CD8-positive, alpha-beta memory T cell (primary cell): Measurements from ENCODE around the gene MT3. TPM values are rescaled to one million over a fixed set of nuclear protein-coding genes. Genes with fewer than 3 reads are reported as not detected.

ENCODE experiments used
- CTCF ChIA-PET: fragments of 350-600 bp; sonication (Branson Sonifier 250); formaldehyde crosslinking; loops from one replicate; lab custom pipeline; 2021; ENCODE audit warnings: antibody characterized with exemption; lab: Charles Lee
- POLR2A ChIA-PET: fragments of 350-600 bp; sonication (Branson Sonifier 250); formaldehyde crosslinking; loops from one replicate; lab custom pipeline; 2021; ENCODE audit warnings: antibody characterized with exemption; lab: Charles Lee
- DNase-seq, 5 donors: peaks; one replicate each; pipeline versions ENCODE4 v3.0.0 to v3.0.0-alpha.2; 2020 to 2022; ENCODE audit warnings: mixed read lengths in 1 of 5
- H3K27ac ChIP-seq: one replicate; pipeline ENCODE4 v1.7.0; 2013; ENCODE audit warnings: low read depth, mild to moderate bottlenecking, low read length, moderate library complexity
- H3K27me3 ChIP-seq: 2 replicates; pipeline ENCODE4 v1.7.0; 2013; ENCODE audit warnings: low read length, mild to moderate bottlenecking; ENCODE audit not compliant: insufficient read depth, poor library complexity, severe bottlenecking
- H3K36me3 ChIP-seq: 2 replicates; pipeline ENCODE4 v1.7.0; 2013; ENCODE audit warnings: mild to moderate bottlenecking, low read length, moderate library complexity; ENCODE audit not compliant: insufficient read depth
- H3K4me1 ChIP-seq: 2 replicates; pipeline ENCODE4 v1.7.0; 2013; ENCODE audit warnings: mild to moderate bottlenecking, low read length, moderate library complexity; ENCODE audit not compliant: insufficient read depth
- H3K4me3 ChIP-seq: 2 replicates; pipeline ENCODE4 v1.7.0; 2013; ENCODE audit warnings: mild to moderate bottlenecking, low read length
- H3K9me3 ChIP-seq: 2 replicates; pipeline ENCODE4 v1.7.0; 2013; ENCODE audit warnings: mild to moderate bottlenecking, low read length
- H3K27ac Mint-ChIP-seq, 8 donors: one replicate each; pipeline ENCODE4 v1.8.0; 2020 to 2021; ENCODE audit warnings: mixed read lengths in 8 of 8, mild to moderate bottlenecking in 6 of 8, inconsistent platforms in 3 of 8, moderate library complexity in 3 of 8
- H3K27me3 Mint-ChIP-seq, 2 donors: one replicate each; pipeline ENCODE4 v1.8.0; 2020 to 2021; ENCODE audit warnings: mixed read lengths in 2 of 2, mild to moderate bottlenecking in 1 of 2, moderate library complexity in 1 of 2
- H3K36me3 Mint-ChIP-seq, 3 donors: one replicate each; pipeline ENCODE4 v1.8.0; 2020 to 2021; ENCODE audit warnings: mixed read lengths in 3 of 3, inconsistent platforms in 1 of 3, mild to moderate bottlenecking in 1 of 3
- H3K4me1 Mint-ChIP-seq, 3 donors: one replicate each; pipeline ENCODE4 v1.8.0; 2020 to 2021; ENCODE audit warnings: mixed read lengths in 3 of 3, inconsistent platforms in 1 of 3, mild to moderate bottlenecking in 1 of 3
- H3K4me3 Mint-ChIP-seq, 7 donors: one replicate each; pipeline ENCODE4 v1.8.0; 2020 to 2021; ENCODE audit warnings: mixed read lengths in 7 of 7, mild to moderate bottlenecking in 6 of 7, moderate library complexity in 4 of 7, inconsistent platforms in 2 of 7
- H3K9me3 Mint-ChIP-seq, 5 donors: one replicate each; pipeline ENCODE4 v1.8.0; 2020 to 2022; ENCODE audit warnings: mixed read lengths in 5 of 5, mild to moderate bottlenecking in 3 of 5, moderate library complexity in 2 of 5, inconsistent platforms in 1 of 5
- polyA plus RNA-seq: library from polyadenylated mRNA; unstranded; fragments of 300-500 nt; fragmentation: Illumina TruSeq; gene quantifications from one replicate; pipeline ENCODE4 v1.2.3, GENCODE V29; 2021
- total RNA-seq, 2 experiments: library from RNA; stranded (reverse); gene quantifications; one replicate each; pipeline ENCODE4 v1.2.3, GENCODE V29; 2021

Gene MT3
- total and polyA plus RNA-seq, 3 experiments from 2014 or later: 0.94 to 0.99 TPM; not detected in 1

DNA sequence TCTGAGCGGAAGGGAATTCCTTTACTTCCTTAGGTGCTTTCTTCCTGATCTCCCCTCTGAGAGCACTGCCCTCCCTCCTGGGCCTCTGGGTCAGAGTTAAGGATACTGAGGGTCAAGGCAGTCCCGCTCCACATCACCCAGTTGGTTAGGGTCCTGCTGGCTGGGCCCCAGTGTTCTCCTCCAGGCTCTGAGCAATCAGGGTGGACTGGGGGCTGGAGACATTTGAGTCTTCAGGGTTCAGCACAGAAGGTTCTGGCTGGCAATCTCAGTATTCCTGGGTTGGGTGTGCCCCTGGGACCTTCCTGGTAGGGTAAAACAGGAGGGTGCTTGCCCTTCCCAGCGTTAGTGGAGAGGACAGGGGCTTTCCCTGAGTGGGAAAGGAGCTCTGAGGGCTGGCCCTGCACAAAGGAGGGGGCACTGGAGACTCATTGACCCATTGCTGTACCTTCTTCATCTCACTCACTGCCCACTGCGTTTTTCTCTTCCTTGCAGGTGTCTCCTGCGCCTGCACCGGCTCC is 43.6 kb downstream of the MT3 start:
- Histone ChIP-seq H3K4me3 (no peak overlapping the region), H3K9me3 (no peaks in the 10 kb centered on the region), H3K27ac (no peak overlapping the region), H3K4me1 (peaks cover 26% of the 10 kb centered on the region), H3K27me3 (peaks cover 59% of the 10 kb centered on the region), H3K36me3 (no peaks in the 10 kb centered on the region)
- no peaks in the 10 kb centered on the region for H3K9me3 Mint-ChIP-seq
- H3K27me3 Mint-ChIP-seq: peaks cover 65 to 77% of the 10 kb centered on the region in 2 donors
- no peak for DNase-seq
- H3K36me3 Mint-ChIP-seq: no peaks in the 10 kb centered on the region
- POLR2A ChIA-PET: no interaction called here
- peaks cover 21 to 43% (median 26%) of the 10 kb centered on the region in 3 donors for H3K4me1 Mint-ChIP-seq
- CTCF ChIA-PET: interaction anchor here (2.8 kb wide), 1 partner anchor 11 kb away, joined by 11 read pairs; no protein-coding TSS in a partner anchor
- no peak overlapping the region for H3K27ac Mint-ChIP-seq
- peak overlapping the region in 5 of 7 donors; percentile 20 to 69 (median 37) for H3K4me3 Mint-ChIP-seq

DNA sequence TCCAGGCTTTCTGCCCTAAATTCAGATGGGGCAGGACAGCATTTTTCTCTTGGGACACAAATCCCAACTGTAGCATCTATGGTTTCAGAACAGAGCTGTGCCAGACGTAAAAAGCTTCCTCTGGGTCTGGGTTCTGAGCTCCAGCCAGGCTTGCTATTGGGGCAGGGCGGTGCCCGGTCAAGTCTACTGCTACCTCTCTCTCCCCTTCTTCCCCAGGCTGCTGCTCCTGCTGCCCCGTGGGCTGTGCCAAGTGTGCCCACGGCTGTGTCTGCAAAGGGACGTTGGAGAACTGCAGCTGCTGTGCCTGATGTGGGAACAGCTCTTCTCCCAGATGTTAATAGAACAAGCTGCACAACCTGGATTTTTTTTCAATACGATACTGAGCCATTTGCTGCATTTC is 44.2 kb downstream of the MT3 start:
- H3K27ac Mint-ChIP-seq: no peak overlapping the region
- H3K36me3 Mint-ChIP-seq: no peaks in the 10 kb centered on the region
- H3K36me3 ChIP-seq: no peaks in the 10 kb centered on the region
- H3K27me3 ChIP-seq: peaks cover 65% of the 10 kb centered on the region
- no peak overlapping the region for H3K4me3 ChIP-seq
- peaks cover 24 to 48% (median 30%) of the 10 kb centered on the region in 3 donors for H3K4me1 Mint-ChIP-seq
- H3K9me3 ChIP-seq: no peaks in the 10 kb centered on the region
- ChIA-PET CTCF (interaction anchor here (2.8 kb wide), 1 partner anchor 10 kb away, joined by 11 read pairs; no protein-coding TSS in a partner anchor), POLR2A (no interaction called here)
- H3K4me1 ChIP-seq: peaks cover 27% of the 10 kb centered on the region
- H3K4me3 Mint-ChIP-seq: peak overlapping the region in 1 of 7 donors; percentile 6
- peaks cover 68 to 81% of the 10 kb centered on the region in 2 donors for H3K27me3 Mint-ChIP-seq
- no peak for DNase-seq
- no peak overlapping the region for H3K27ac ChIP-seq
- H3K9me3 Mint-ChIP-seq: no peaks in the 10 kb centered on the region

DNA sequence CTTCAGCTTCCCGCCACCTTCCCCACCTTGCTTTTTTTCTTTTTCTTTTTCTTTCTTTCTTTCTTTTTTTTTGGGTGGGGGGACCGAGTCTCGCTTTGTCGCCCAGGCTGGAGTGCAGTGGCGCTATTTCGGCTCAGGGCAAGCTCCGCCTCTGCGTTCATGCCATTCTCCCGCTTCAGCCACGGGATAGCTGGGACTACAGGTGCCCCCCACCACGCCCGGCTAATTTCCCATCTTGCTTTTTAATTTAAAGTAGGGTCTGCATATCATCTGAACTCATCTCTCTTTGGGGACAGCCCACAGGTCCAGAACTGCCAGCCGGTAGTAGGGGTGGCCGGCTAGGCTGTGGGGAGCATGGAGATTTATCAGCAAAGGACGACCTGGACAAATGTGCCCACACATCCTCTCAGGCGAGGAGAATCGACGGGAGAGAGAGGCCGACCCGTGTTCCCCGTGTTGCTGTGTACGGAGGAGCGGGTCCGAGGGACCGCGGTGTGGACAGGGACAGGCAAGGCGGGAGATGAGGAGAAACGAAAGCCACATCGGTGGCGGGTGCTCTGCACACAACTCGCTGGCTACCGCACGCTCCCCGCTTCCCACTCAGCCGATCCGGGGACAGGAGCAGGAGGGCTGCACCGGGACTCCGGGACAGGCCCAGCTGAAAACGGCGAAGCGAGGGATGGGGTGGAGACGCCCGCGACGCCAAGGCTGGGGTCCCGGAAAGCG is 45.5 kb downstream of the MT3 start:
- Mint-ChIP-seq H3K4me1 (peaks cover 25 to 50% (median 33%) of the 10 kb centered on the region in 3 donors), H3K36me3 (no peaks in the 10 kb centered on the region), H3K27me3 (peaks cover 80 to 92% of the 10 kb centered on the region in 2 donors), H3K9me3 (no peaks in the 10 kb centered on the region), H3K4me3 (peak overlapping the region in 6 of 7 donors; percentile 41 to 87 (median 66)), H3K27ac (peak overlapping the region in 2 of 8 donors; percentile 43 to 66)
- no peaks in the 10 kb centered on the region for H3K36me3 ChIP-seq
- peak overlapping the region; percentile 11 for H3K4me3 ChIP-seq
- CTCF ChIA-PET: interaction anchor here (1.5 to 2.8 kb wide), 2 partner anchors 9 to 24 kb away, joined by 4 to 11 read pairs; no protein-coding TSS in a partner anchor
- DNase-seq: no peak
- peaks cover 78% of the 10 kb centered on the region for H3K27me3 ChIP-seq
- H3K4me1 ChIP-seq: peaks cover 27% of the 10 kb centered on the region
- H3K9me3 ChIP-seq: no peaks in the 10 kb centered on the region
- no peak overlapping the region for H3K27ac ChIP-seq
- POLR2A ChIA-PET: interaction anchor here (0.6 kb wide), 1 partner anchor 19 kb away, joined by 14 read pairs; no protein-coding TSS in a partner anchor

DNA sequence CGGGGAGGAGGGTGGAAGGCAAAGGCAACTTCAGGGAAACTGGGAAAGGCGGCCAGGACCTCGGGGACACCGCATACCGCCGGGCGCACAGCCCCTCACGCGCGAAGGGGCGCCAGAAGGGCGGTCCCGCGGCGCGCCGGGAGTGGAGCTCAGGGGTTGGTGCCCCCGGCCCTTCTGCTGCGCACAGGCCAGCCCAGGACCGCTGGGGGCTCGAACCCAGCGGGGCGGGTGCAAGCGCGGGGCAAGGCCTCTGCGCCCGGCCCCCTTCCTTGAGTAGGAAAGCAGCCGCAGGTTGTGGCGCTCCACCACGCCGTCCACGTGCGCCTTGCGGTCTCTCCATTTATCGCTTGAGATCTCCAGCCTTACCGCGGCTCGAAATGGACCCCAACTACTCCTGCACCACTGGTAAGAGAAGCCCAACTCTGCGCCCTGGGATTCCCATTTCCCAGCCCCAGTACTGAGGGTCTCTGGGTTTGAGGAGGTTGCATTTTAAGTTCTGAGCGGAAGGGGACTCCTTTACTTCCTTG is 46.2 kb downstream of the MT3 start:
- DNase-seq: no peak
- Histone ChIP-seq H3K27me3 (peaks cover 79% of the 10 kb centered on the region), H3K4me1 (peaks cover 27% of the 10 kb centered on the region), H3K9me3 (no peaks in the 10 kb centered on the region), H3K27ac (no peak overlapping the region), H3K36me3 (no peaks in the 10 kb centered on the region), H3K4me3 (peak overlapping the region; percentile 11)
- peak overlapping the region in 6 of 7 donors; percentile 38 to 87 (median 62) for H3K4me3 Mint-ChIP-seq
- H3K9me3 Mint-ChIP-seq: no peaks in the 10 kb centered on the region
- POLR2A ChIA-PET: no interaction called here
- CTCF ChIA-PET: interaction anchor here (1.5 to 2.8 kb wide), 2 partner anchors 8 to 25 kb away, joined by 4 to 11 read pairs; no protein-coding TSS in a partner anchor
- peaks cover 25 to 50% (median 33%) of the 10 kb centered on the region in 3 donors for H3K4me1 Mint-ChIP-seq
- peak overlapping the region in 1 of 8 donors; percentile 39 for H3K27ac Mint-ChIP-seq
- H3K27me3 Mint-ChIP-seq: peaks cover 78 to 92% of the 10 kb centered on the region in 2 donors
- no peaks in the 10 kb centered on the region for H3K36me3 Mint-ChIP-seq

GRCh38 chr16:56636616-56637413 is 47.5 kb downstream of the MT3 start:
- peak overlapping the region in 3 of 7 donors; percentile 4 to 80 (median 11) for H3K4me3 Mint-ChIP-seq
- peaks cover 67 to 88% of the 10 kb centered on the region in 2 donors for H3K27me3 Mint-ChIP-seq
- H3K27ac Mint-ChIP-seq: peak overlapping the region in 1 of 8 donors; percentile 20
- H3K9me3 Mint-ChIP-seq: no peaks in the 10 kb centered on the region
- peaks cover 23 to 47% (median 34%) of the 10 kb centered on the region in 3 donors for H3K4me1 Mint-ChIP-seq
- peaks cover 24% of the 10 kb centered on the region for H3K4me1 ChIP-seq
- no peaks in the 10 kb centered on the region for H3K9me3 ChIP-seq
- H3K27me3 ChIP-seq: peaks cover 72% of the 10 kb centered on the region
- CTCF ChIA-PET: interaction anchor here (1.0 kb wide), 1 partner anchor 60 kb away, joined by 3 read pairs; no protein-coding TSS in a partner anchor
- DNase-seq: no peak
- no peaks in the 10 kb centered on the region for H3K36me3 ChIP-seq
- no peak overlapping the region for H3K4me3 ChIP-seq
- POLR2A ChIA-PET: interaction anchor here (0.7 to 0.9 kb wide), 2 partner anchors 11 to 20 kb away, joined by 3 to 14 read pairs; partner anchors contain the start of gene MT1E
- no peaks in the 10 kb centered on the region for H3K36me3 Mint-ChIP-seq
- no peak overlapping the region for H3K27ac ChIP-seq

GRCh38 chr16:56637814-56638750 is 48.8 kb downstream of the MT3 start, which contains the start of gene MT1A:
Gene MT1A, plus strand, starts transcription at chr16:56638666. Its CDS starts 73 bp downstream, at chr16:56638739.
- Mint-ChIP-seq H3K36me3 (no peaks in the 10 kb centered on the region), H3K27me3 (peaks cover 60 to 76% of the 10 kb centered on the region in 2 donors), H3K27ac (no peak within 1 kb of the TSS), H3K4me3 (peak within 1 kb of the TSS; percentile 19 to 82 (median 54)), H3K4me1 (peaks cover 24 to 48% (median 39%) of the 10 kb centered on the region in 3 donors), H3K9me3 (no peaks in the 10 kb centered on the region)
- Histone ChIP-seq H3K9me3 (no peaks in the 10 kb centered on the region), H3K4me3 (no peak within 1 kb of the TSS), H3K36me3 (no peaks in the 10 kb centered on the region), H3K27me3 (peaks cover 62% of the 10 kb centered on the region), H3K4me1 (peaks cover 23% of the 10 kb centered on the region), H3K27ac (no peak within 1 kb of the TSS)
- ChIA-PET CTCF (interaction anchor here (1.8 kb wide), 1 partner anchor 14 kb away, joined by 4 read pairs; no protein-coding TSS in a partner anchor), POLR2A (no interaction called here)
- no peak for DNase-seq
